ENCODE results near the gene SUGT1.

Gene SUGT1

DNA sequence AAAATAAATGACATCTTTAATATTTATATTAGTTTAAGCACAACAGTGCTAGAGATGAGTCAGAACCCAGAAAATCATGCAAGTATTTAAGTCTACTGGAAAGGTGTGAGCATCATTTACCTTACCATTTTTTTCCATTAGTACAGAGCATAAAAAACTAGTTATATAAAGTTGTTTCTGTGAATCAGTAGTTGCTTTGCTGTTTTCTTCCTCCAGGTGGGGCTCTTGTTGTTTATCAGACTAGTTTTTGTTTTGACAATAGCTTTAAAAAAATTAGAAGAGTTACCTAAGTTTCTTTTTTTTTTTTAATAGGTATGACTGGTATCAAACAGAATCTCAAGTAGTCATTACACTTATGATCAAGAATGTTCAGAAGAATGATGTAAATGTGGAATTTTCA is 12.7 kb downstream of the SUGT1 start:
- no peaks in the 10 kb centered on the region for H3K4me1 ChIP-seq (ENCODE audit: insufficient read depth, low read length)
- ATAC-seq (ENCODE audit: insufficient read depth, low read depth) (no peak), DNase-seq (no peak)
- no peaks in the 10 kb centered on the region for H3K27me3 ChIP-seq (ENCODE audit: insufficient read depth, low read length, poor library complexity)
- H3K9me3 ChIP-seq (ENCODE audit: insufficient read depth, low read length, severe bottlenecking): no peaks in the 10 kb centered on the region
- TF ChIP-seq, protein P1, sequence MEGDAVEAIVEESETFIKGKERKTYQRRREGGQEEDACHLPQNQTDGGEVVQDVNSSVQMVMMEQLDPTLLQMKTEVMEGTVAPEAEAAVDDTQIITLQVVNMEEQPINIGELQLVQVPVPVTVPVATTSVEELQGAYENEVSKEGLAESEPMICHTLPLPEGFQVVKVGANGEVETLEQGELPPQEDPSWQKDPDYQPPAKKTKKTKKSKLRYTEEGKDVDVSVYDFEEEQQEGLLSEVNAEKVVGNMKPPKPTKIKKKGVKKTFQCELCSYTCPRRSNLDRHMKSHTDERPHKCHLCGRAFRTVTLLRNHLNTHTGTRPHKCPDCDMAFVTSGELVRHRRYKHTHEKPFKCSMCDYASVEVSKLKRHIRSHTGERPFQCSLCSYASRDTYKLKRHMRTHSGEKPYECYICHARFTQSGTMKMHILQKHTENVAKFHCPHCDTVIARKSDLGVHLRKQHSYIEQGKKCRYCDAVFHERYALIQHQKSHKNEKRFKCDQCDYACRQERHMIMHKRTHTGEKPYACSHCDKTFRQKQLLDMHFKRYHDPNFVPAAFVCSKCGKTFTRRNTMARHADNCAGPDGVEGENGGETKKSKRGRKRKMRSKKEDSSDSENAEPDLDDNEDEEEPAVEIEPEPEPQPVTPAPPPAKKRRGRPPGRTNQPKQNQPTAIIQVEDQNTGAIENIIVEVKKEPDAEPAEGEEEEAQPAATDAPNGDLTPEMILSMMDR (IDR thresholded peaks at IDR 0.05; ENCODE audit: borderline replicate concordance, extremely low read depth, low read length, poor library complexity, severe bottlenecking): peak; percentile 59
- no peak for TF ChIP-seq EZH2 (IDR thresholded peaks at IDR 0.05; ENCODE audit: borderline replicate concordance, low read depth, low read length, severe bottlenecking)
- no peak overlapping the region for H3K4me3 ChIP-seq (ENCODE audit: low read depth in 1 of 2, low read length in 2 of 2)
- H3K4me2 ChIP-seq (ENCODE audit: insufficient read depth, low read length): no peak overlapping the region
- no peak overlapping the region for H3K9ac ChIP-seq (ENCODE audit: low read depth, low read length)
- no peaks in the 10 kb centered on the region for H4K20me1 ChIP-seq (ENCODE audit: insufficient read depth, low read length)
- H3K79me2 ChIP-seq (ENCODE audit: insufficient read depth, low read length): peaks cover 10% of the 10 kb centered on the region; the same call in 1 of the 2 replicates
- no peak overlapping the region for H2AFZ ChIP-seq (ENCODE audit: low read depth, low read length)
- peaks cover 88% of the 10 kb centered on the region for H3K36me3 ChIP-seq (ENCODE audit: insufficient read depth, low read length)
- no peak overlapping the region for H3K27ac ChIP-seq (ENCODE audit: low read length)

DNA sequence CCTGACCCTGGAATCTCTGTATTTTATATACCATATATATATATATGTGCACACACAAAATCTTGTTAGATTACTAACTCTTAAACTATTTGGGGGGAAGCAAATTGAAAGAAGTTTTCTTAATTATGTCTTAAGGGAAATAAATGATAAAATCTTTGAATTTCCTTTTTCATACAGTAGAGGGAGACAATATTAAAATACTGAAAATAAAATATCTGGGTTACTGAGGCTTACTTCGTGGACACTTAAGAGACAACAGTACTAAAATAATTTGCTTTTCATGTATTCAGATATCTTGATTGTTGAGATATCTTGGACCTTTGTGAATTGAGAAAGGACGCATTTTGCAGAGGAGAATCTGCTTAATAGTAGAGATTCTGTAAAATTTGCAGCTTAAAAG is 17.0 kb downstream of the SUGT1 start:
- no peak overlapping the region for H3K4me3 ChIP-seq (ENCODE audit: low read depth in 1 of 2, low read length in 2 of 2)
- peaks cover 46% of the 10 kb centered on the region for H3K79me2 ChIP-seq (ENCODE audit: insufficient read depth, low read length)
- H3K4me1 ChIP-seq (ENCODE audit: insufficient read depth, low read length): no peaks in the 10 kb centered on the region
- no peak for TF ChIP-seq EZH2 (IDR thresholded peaks at IDR 0.05; ENCODE audit: borderline replicate concordance, low read depth, low read length, severe bottlenecking)
- TF ChIP-seq, protein P1 (IDR thresholded peaks at IDR 0.05; ENCODE audit: borderline replicate concordance, extremely low read depth, low read length, poor library complexity, severe bottlenecking): no peak
- no peak overlapping the region for H3K27ac ChIP-seq (ENCODE audit: low read length)
- H3K27me3 ChIP-seq (ENCODE audit: insufficient read depth, low read length, poor library complexity): no peaks in the 10 kb centered on the region
- H4K20me1 ChIP-seq (ENCODE audit: insufficient read depth, low read length): no peaks in the 10 kb centered on the region
- no peaks in the 10 kb centered on the region for H3K9me3 ChIP-seq (ENCODE audit: insufficient read depth, low read length, severe bottlenecking)
- ATAC-seq (ENCODE audit: insufficient read depth, low read depth) (no peak), DNase-seq (no peak)
- H2AFZ ChIP-seq (ENCODE audit: low read depth, low read length): no peak overlapping the region
- H3K36me3 ChIP-seq (ENCODE audit: insufficient read depth, low read length): peaks cover 75% of the 10 kb centered on the region
- no peak overlapping the region for H3K4me2 ChIP-seq (ENCODE audit: insufficient read depth, low read length)
- no peak overlapping the region for H3K9ac ChIP-seq (ENCODE audit: low read depth, low read length)

DNA sequence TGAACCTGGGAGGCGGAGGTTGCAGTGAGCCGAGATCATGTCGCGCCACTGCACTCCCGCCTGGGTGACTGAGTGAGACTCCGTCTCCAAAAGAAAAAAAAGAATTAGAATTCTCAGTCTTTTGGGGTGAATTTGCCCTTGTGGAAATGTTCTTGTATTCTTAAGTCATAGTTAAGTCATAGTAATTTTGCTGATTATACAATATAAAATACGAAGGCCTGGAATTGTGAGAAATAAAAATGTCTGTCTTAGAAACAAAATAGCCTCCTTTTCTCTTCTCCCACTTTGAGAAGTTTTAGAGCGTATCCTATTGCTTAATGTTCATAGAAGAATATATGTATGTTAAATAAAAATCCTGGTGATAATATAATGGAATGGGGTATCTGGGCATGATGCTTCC is 18.1 kb downstream of the SUGT1 start:
- H4K20me1 ChIP-seq (ENCODE audit: insufficient read depth, low read length): no peaks in the 10 kb centered on the region; the same call in 1 of the 2 replicates

More for the DNA sequence above, 18.1 kb downstream of the SUGT1 start:
- no peak overlapping the region for H3K4me3 ChIP-seq (ENCODE audit: low read depth in 1 of 2, low read length in 2 of 2)
- peaks cover 56% of the 10 kb centered on the region for H3K79me2 ChIP-seq (ENCODE audit: insufficient read depth, low read length)
- H3K9me3 ChIP-seq (ENCODE audit: insufficient read depth, low read length, severe bottlenecking): no peaks in the 10 kb centered on the region
- H3K27ac ChIP-seq (ENCODE audit: low read length): no peak overlapping the region
- peaks cover 78% of the 10 kb centered on the region for H3K36me3 ChIP-seq (ENCODE audit: insufficient read depth, low read length)
- TF ChIP-seq, protein P1 (IDR thresholded peaks at IDR 0.05; ENCODE audit: borderline replicate concordance, extremely low read depth, low read length, poor library complexity, severe bottlenecking): no peak
- TF ChIP-seq EZH2 (IDR thresholded peaks at IDR 0.05; ENCODE audit: borderline replicate concordance, low read depth, low read length, severe bottlenecking): no peak
- H3K27me3 ChIP-seq (ENCODE audit: insufficient read depth, low read length, poor library complexity): no peaks in the 10 kb centered on the region
- H3K4me1 ChIP-seq (ENCODE audit: insufficient read depth, low read length): no peaks in the 10 kb centered on the region
- no peak overlapping the region for H3K9ac ChIP-seq (ENCODE audit: low read depth, low read length)
- ATAC-seq (ENCODE audit: insufficient read depth, low read depth): no peak
- no peak for DNase-seq
- H2AFZ ChIP-seq (ENCODE audit: low read depth, low read length): no peak overlapping the region
- no peak overlapping the region for H3K4me2 ChIP-seq (ENCODE audit: insufficient read depth, low read length)

Data from DND-41 (cell line).